B cell (primary cell): ENCODE measurements around the gene ARHGAP45. TPM values are rescaled to one million over a fixed set of nuclear protein-coding genes. Genes with fewer than 3 reads are reported as not detected.
A peak's percentile ranks its signal among the peaks of the same experiment; 100 is the strongest.

Source experiments
- ATAC-seq: fragments of 200-7000 bp; cut with Tn5 transposase; one replicate; pipeline ENCODE4 v1.10.0; 2021; ENCODE audit warnings: low read depth, mild to moderate bottlenecking, moderate number of reproducible peaks, moderate library complexity
- CTCF ChIA-PET: fragments of 350-600 bp; sonication (Branson Sonifier 250); formaldehyde crosslinking; loops from one replicate; lab custom pipeline; 2021; ENCODE audit warnings: antibody characterized with exemption, inconsistent platforms; lab: Charles Lee
- POLR2A ChIA-PET: fragments of 350-600 bp; sonication (Branson Sonifier 250); formaldehyde crosslinking; loops from one replicate; lab custom pipeline; 2021; ENCODE audit warnings: antibody characterized with exemption; lab: Charles Lee
- DNase-seq: peaks from one replicate; pipeline ENCODE4 v3.0.0; 2013
- H2AFZ ChIP-seq: 2 replicates; pipeline ENCODE4 v1.6.1; 2012; ENCODE audit warnings: mild to moderate bottlenecking, low read depth, low read length; ENCODE audit not compliant: insufficient read depth, poor library complexity, severe bottlenecking
- H3K27ac ChIP-seq, 2 donors: 1 replicate in 1 of 2; 2 replicates in 1 of 2; pipeline ENCODE4 v1.5.1; 2012 to 2013; ENCODE audit warnings: low read length in 2 of 2, mild to moderate bottlenecking in 2 of 2, moderate library complexity in 1 of 2
- H3K27me3 ChIP-seq, 4 experiments: fragments of 200-600 bp in 1 of 4; sonication (generic) in 1 of 4; replicated peaks in 1 of 4; 1 replicate in 2 of 4; 2 replicates in 2 of 4; pipeline versions ENCODE4 v1.6.1 to v1.7.0; 2013 to 2016; ENCODE audit warnings: low read length in 3 of 4, mild to moderate bottlenecking in 2 of 4, mixed read lengths in 1 of 4, moderate library complexity in 1 of 4; ENCODE audit not compliant: insufficient read depth in 4 of 4, control insufficient read depth in 3 of 4; ENCODE audit errors: control extremely low read depth in 1 of 4
- H3K36me3 ChIP-seq, 2 experiments: replicated peaks in 1 of 2; 1 replicate in 1 of 2; 2 replicates in 1 of 2; pipeline versions ENCODE4 v1.6.1 to v1.7.1; 2013; ENCODE audit warnings: low read length in 1 of 2; ENCODE audit not compliant: insufficient read depth in 2 of 2, control insufficient read depth in 1 of 2; ENCODE audit errors: control extremely low read depth in 1 of 2, extremely low read depth in 1 of 2
- H3K4me1 ChIP-seq, 2 donors: fragments of 200-600 bp in 1 of 2; sonication (generic) in 1 of 2; 1 replicate in 1 of 2; 2 replicates in 1 of 2; pipeline versions ENCODE4 v1.5.1 to v1.6.1; 2013 to 2017; ENCODE audit warnings: low read length in 2 of 2; ENCODE audit not compliant: control insufficient read depth in 2 of 2, insufficient read depth in 2 of 2
- H3K4me2 ChIP-seq: replicated peaks from 2 replicates; pipeline ENCODE3; 2012; ENCODE audit warnings: mild to moderate bottlenecking, low read depth, low read length; ENCODE audit not compliant: poor library complexity, severe bottlenecking
- H3K4me3 ChIP-seq, 5 experiments: fragments of 200-600 bp in 1 of 5; sonication (generic) in 1 of 5; 1 replicate in 3 of 5; 2 replicates in 2 of 5; pipeline versions ENCODE4 v1.5.1 to v1.7.0; 2011 to 2016; ENCODE audit warnings: low read length in 4 of 5, mild to moderate bottlenecking in 4 of 5, low read depth in 2 of 5, control low read depth in 1 of 5, moderate library complexity in 1 of 5; ENCODE audit not compliant: insufficient read depth in 1 of 5; ENCODE audit errors: control extremely low read depth in 1 of 5, extremely low read depth in 1 of 5
- H3K79me2 ChIP-seq: fragments of 200-600 bp; sonication (generic); one replicate; pipeline ENCODE4 v1.6.0; 2016; ENCODE audit warnings: low read length; ENCODE audit not compliant: control insufficient read depth, insufficient read depth
- H3K9ac ChIP-seq: fragments of 200-600 bp; sonication (generic); 2 replicates; pipeline ENCODE4 v1.6.1; 2017; ENCODE audit warnings: mild to moderate bottlenecking, low read length, moderate library complexity
- H3K9me3 ChIP-seq, 3 donors: one replicate each; pipeline versions ENCODE4 v1.6.1 to v1.7.1; 2013; ENCODE audit warnings: low read length in 2 of 3; ENCODE audit not compliant: control insufficient read depth in 2 of 3, insufficient read depth in 1 of 3; ENCODE audit errors: control extremely low read depth in 1 of 3
- H4K20me1 ChIP-seq: 2 replicates; pipeline ENCODE4 v1.6.0; 2012; ENCODE audit warnings: mild to moderate bottlenecking, low read length; ENCODE audit not compliant: insufficient read depth, control insufficient read depth, poor library complexity, severe bottlenecking
- H3K27ac Mint-ChIP-seq: one replicate; pipeline ENCODE4 v1.8.0; 2021; ENCODE audit warnings: mixed read lengths
- H3K27me3 Mint-ChIP-seq: one replicate; pipeline ENCODE4 v1.8.0; 2021; ENCODE audit warnings: mixed read lengths
- H3K4me1 Mint-ChIP-seq: one replicate; pipeline ENCODE4 v1.8.0; 2021; ENCODE audit warnings: mixed read lengths
- H3K4me3 Mint-ChIP-seq: one replicate; pipeline ENCODE4 v1.8.0; 2021; ENCODE audit warnings: mixed read lengths
- H3K9me3 Mint-ChIP-seq: one replicate; pipeline ENCODE4 v1.8.0; 2022; ENCODE audit warnings: mixed read lengths; ENCODE audit not compliant: insufficient read depth
- EZH2 ChIP-seq: IDR thresholded peaks from 2 replicates; pipeline ENCODE4 v1.6.1; 2012; ENCODE audit warnings: borderline replicate concordance, low read depth, mild to moderate bottlenecking, moderate library complexity, low read length; ENCODE audit not compliant: insufficient read depth, poor library complexity, severe bottlenecking
- WGBS: methylation state at CpG from one replicate; pipeline ENCODE4 v1.1.5; 2013; ENCODE audit warnings: missing lambda C conversion rate; ENCODE audit not compliant: insufficient coverage; 5-methylcytosine and 5-hydroxymethylcytosine counted together
- intact Hi-C: fragments of 100-400 bp; cut with micrococcal nuclease; formaldehyde crosslinking; loops from one replicate; pipeline ENCODE4 v1.10.0; 2022
- polyA plus RNA-seq: library from polyadenylated mRNA; depleted of rRNA; stranded (reverse); fragments of >200 nt; gene quantifications from 2 replicates; pipeline ENCODE4 v1.2.3, GENCODE V29; 2012
- total RNA-seq, 2 donors: library from RNA; stranded (reverse); fragments of 120-200 nt in 1 of 2; gene quantifications; 1 replicate in 1 of 2; 2 replicates in 1 of 2; pipeline versions ENCODE4 v1.2.3 to v1.2.4, GENCODE V29; 2013 to 2022
- TF ChIP-seq, protein P1 (sequence below): fragments of 200-600 bp; IDR thresholded peaks from one replicate; pipeline ENCODE4 v1.8.0; 2022; ENCODE audit warnings: antibody characterized with exemption, mild to moderate bottlenecking

ARHGAP45 gene
- total and polyA plus RNA-seq, 2 donors (not counting 1 experiment from before 2014, with no cell fraction given) = 488 to 490 TPM

DNA sequence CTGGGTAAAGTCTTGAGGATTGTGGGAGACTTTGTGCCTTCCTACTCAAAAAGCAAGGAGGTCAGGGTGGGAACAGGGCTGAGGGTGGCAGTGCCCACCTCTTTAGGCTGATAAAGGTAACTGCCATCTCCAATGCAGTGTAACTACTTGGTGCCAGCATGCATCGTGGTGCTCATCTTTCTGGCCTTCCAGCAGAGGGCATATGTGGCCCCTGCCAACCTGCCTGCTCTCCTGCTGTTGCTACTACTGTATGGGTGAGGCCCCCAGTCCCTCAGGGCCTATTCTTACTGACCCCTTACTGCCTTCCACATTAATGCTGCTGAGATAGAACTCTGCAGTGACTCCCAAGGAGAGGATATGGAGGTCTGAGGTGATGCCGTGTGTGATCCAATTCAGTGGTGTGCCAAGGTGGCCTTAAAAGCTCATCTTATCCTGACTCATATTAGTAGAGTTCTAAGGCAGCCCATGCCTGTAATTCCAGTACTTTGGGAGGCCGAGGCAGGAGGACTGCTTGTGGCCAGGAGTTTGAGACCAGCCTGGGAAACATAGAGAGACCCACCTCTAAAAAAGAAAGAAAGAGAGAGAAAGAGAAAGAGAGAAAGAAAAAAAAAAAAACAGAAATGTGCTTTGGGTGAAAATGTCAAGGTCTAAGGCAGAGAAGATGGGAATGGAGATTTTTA, 9.7 kb upstream of the ARHGAP45 start:
- 60% methylated on average over 2 of the region's 3 CpGs for WGBS
- H3K9ac ChIP-seq = no peak overlapping the region
- no peak overlapping the region for H3K4me3 ChIP-seq
- DNase-seq = peak; percentile 73
- Mint-ChIP-seq H3K27me3 (no peaks in the 10 kb centered on the region), H3K9me3 (no peaks in the 10 kb centered on the region), H3K4me3 (no peak overlapping the region), H3K4me1 (peaks cover 15% of the 10 kb centered on the region), H3K27ac (peak overlapping the region; percentile 84)
- H3K79me2 ChIP-seq = no peaks in the 10 kb centered on the region
- peak overlapping the region in 1 of 2 donors; percentile 27 for H3K27ac ChIP-seq
- H3K4me1 ChIP-seq = peaks cover 0 to 21% of the 10 kb centered on the region in 2 donors
- H3K4me2 ChIP-seq = no peak overlapping the region
- H3K36me3 ChIP-seq = peaks cover 6 to 70% of the 10 kb centered on the region in 2 experiments
- ChIA-PET CTCF (interaction anchor here (0.6 to 2.3 kb wide), 9 partner anchors 10 to 137 kb away, joined by 3 to 22 read pairs (median 4); partner anchors contain the start of gene ARHGAP45), POLR2A (interaction anchor here (0.7 to 2.5 kb wide), 6 partner anchors 9 to 40 kb away, joined by 3 to 8 read pairs (median 6); partner anchors contain the start of gene ABCA7)
- intact Hi-C loops = loop anchor here (5.0 kb wide), 1 partner anchor 135 kb away; no protein-coding TSS in a partner anchor
- H3K9me3 ChIP-seq = peaks cover 1 to 68% (median 29%) of the 10 kb centered on the region in 3 donors
- TF ChIP-seq EZH2 = no peak
- TF ChIP-seq, protein P1, sequence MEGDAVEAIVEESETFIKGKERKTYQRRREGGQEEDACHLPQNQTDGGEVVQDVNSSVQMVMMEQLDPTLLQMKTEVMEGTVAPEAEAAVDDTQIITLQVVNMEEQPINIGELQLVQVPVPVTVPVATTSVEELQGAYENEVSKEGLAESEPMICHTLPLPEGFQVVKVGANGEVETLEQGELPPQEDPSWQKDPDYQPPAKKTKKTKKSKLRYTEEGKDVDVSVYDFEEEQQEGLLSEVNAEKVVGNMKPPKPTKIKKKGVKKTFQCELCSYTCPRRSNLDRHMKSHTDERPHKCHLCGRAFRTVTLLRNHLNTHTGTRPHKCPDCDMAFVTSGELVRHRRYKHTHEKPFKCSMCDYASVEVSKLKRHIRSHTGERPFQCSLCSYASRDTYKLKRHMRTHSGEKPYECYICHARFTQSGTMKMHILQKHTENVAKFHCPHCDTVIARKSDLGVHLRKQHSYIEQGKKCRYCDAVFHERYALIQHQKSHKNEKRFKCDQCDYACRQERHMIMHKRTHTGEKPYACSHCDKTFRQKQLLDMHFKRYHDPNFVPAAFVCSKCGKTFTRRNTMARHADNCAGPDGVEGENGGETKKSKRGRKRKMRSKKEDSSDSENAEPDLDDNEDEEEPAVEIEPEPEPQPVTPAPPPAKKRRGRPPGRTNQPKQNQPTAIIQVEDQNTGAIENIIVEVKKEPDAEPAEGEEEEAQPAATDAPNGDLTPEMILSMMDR = no peak
- peak; percentile 72 for ATAC-seq
- H2AFZ ChIP-seq = no peak overlapping the region
- no peaks in the 10 kb centered on the region for H3K27me3 ChIP-seq
- H4K20me1 ChIP-seq = no peaks in the 10 kb centered on the region

DNA sequence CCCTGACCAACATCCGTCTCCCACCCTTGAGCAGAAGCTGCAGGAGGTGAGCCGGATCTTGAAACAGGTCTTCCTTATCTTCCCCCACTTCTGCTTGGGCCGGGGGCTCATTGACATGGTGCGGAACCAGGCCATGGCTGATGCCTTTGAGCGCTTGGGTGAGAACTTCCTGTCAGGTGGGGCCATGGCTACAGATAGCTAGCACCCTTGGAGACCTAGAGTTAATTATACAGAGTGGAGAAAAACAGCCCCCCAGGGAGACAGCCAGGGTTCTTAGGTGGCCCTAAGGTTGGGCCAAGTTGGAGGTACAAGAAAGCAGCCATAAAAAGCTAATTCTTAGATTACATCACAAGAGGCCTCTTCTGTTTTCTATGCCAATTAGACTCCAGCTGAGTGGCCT, 8.9 kb upstream of the ARHGAP45 start:
- Histone ChIP-seq H3K36me3 (peaks cover 6 to 71% of the 10 kb centered on the region in 2 experiments), H3K4me3 (no peak overlapping the region), H3K27ac (no peak overlapping the region), H3K27me3 (no peaks in the 10 kb centered on the region), H3K9me3 (peaks cover 1 to 75% (median 29%) of the 10 kb centered on the region in 3 donors), H2AFZ (no peak overlapping the region), H3K9ac (no peak overlapping the region), H4K20me1 (no peaks in the 10 kb centered on the region), H3K4me1 (peaks cover 0 to 21% of the 10 kb centered on the region in 2 donors), H3K4me2 (no peak overlapping the region), H3K79me2 (no peaks in the 10 kb centered on the region)
- no peaks in the 10 kb centered on the region for H3K9me3 Mint-ChIP-seq
- H3K4me1 Mint-ChIP-seq = peaks cover 15% of the 10 kb centered on the region
- H3K4me3 Mint-ChIP-seq = no peak overlapping the region
- DNase-seq = no peak
- ChIA-PET POLR2A (interaction anchor here (0.6 to 2.5 kb wide), 6 partner anchors 9 to 540 kb away, joined by 3 to 8 read pairs (median 5); partner anchors contain the start of genes ABCA7 and ARHGAP45), CTCF (interaction anchor here (0.5 to 2.3 kb wide), 12 partner anchors 9 to 202 kb away, joined by 3 to 22 read pairs (median 4); partner anchors contain the start of gene ARHGAP45)
- H3K27me3 Mint-ChIP-seq = no peaks in the 10 kb centered on the region
- no peak for ATAC-seq
- peak overlapping the region; percentile 84 for H3K27ac Mint-ChIP-seq
- no peak for TF ChIP-seq EZH2
- TF ChIP-seq, protein P1 = no peak
- WGBS = 69% methylated on average over 5 of the region's 5 CpGs
- intact Hi-C loops = loop anchor here (5.0 kb wide), 1 partner anchor 134 kb away; no protein-coding TSS in a partner anchor
